ENCODE measurements around the gene CYP4Z1.
"Not testable (repeated sequence)": the region's sequence is repeated elsewhere in the genome, so short reads cannot be mapped to it uniquely, and the experiment has no call there.

Gene CYP4Z1

GRCh38 chr1:47128854-47129253, 61.8 kb downstream of the CYP4Z1 start:
- DNase-seq, result not testable (repeated sequence)

- DNase-seq, result not testable (repeated sequence)
These were observed 62.6 kb downstream of the CYP4Z1 start for GRCh38 chr1:47129489-47130230.

GRCh38 chr1:47132665-47133064, 65.6 kb downstream of the CYP4Z1 start:
- DNase-seq, result not testable (repeated sequence)

- no peak for DNase-seq
These were observed 70.2 kb downstream of the CYP4Z1 start, which contains the start of gene CYP4A22 for GRCh38 chr1:47137198-47137597. TSS of gene CYP4A22 (plus strand) at chr1:47137441. CDS start at chr1:47137486, 45 bp downstream.

- no peak for DNase-seq
These were observed 71.0 kb downstream of the CYP4Z1 start for GRCh38 chr1:47137925-47138615.

GRCh38 chr1:47140358-47140757, 73.3 kb downstream of the CYP4Z1 start:
- not testable (repeated sequence) for DNase-seq

- not testable (repeated sequence) for DNase-seq
These were observed 76.6 kb downstream of the CYP4Z1 start for GRCh38 chr1:47143654-47144053.

- DNase-seq, result not testable (repeated sequence)
These were observed 79.5 kb downstream of the CYP4Z1 start for GRCh38 chr1:47146495-47146894.

- no peak for DNase-seq
These were observed 80.2 kb downstream of the CYP4Z1 start for GRCh38 chr1:47147047-47147785.

GRCh38 chr1:47149162-47149561, 82.1 kb downstream of the CYP4Z1 start:
- DNase-seq, result not testable (repeated sequence)

GRCh38 chr1:47156457-47156856, 89.4 kb downstream of the CYP4Z1 start:
- DNase-seq, result not testable (repeated sequence)

GRCh38 chr1:47157957-47158356, 90.9 kb downstream of the CYP4Z1 start:
- not testable (repeated sequence) for DNase-seq

- DNase-seq, result no peak
These were observed 93.7 kb downstream of the CYP4Z1 start for GRCh38 chr1:47160716-47161115.

GRCh38 chr1:47161298-47162040, 94.4 kb downstream of the CYP4Z1 start:
- DNase-seq, result no peak

- no peak for DNase-seq
These were observed 97.5 kb downstream of the CYP4Z1 start for GRCh38 chr1:47164552-47164951.
